22Rv1 (cell line): ENCODE results near the gene C3orf33.

Experiments
- H3K27ac ChIP-seq: fragments of 450-650 bp; 2 replicates; pipeline ENCODE4 v1.5.1; 2017
- ZFX ChIP-seq: fragments of 450-650 bp; IDR thresholded peaks from 2 replicates; pipeline ENCODE4 v1.6.1; 2017; ENCODE audit warnings: antibody characterized with exemption, borderline replicate concordance
- TF ChIP-seq, protein P1 (sequence below): fragments of 450-650 bp; IDR thresholded peaks from 2 replicates; pipeline ENCODE4 v1.5.1; 2017; ENCODE audit warnings: mild to moderate bottlenecking

Gene C3orf33

DNA sequence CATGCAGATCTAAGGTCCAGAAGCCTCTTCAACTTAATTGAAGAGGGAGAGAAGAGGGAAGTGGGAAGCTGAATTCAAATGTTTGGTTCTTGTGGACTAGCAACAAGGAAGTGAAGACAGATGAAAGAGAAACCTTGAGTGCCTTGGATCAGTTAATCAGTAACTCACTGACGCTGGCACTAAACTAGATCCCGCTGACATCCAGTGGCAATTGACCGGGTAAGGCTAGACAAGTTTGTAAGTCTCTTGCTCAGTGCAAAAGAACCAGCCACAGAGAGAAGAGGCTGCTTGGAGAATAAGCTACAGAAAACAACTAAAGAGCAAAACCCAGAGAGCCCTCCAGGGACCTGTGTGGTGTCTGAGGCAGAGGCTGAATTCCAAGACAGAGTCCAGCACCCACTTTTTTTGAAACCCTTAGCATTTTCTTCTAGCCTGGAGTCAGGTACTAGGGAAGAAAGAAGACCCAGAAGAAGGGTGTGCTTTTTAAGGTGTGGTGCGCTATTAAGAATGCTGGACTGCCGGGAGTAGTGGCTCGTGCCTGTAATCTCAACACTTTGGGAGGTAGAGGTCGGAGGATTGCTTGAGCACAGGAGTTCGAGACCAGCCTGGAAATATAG lies 68.1 kb downstream of the C3orf33 start:
- TF ChIP-seq ZFX = no peak
- TF ChIP-seq, protein P1, sequence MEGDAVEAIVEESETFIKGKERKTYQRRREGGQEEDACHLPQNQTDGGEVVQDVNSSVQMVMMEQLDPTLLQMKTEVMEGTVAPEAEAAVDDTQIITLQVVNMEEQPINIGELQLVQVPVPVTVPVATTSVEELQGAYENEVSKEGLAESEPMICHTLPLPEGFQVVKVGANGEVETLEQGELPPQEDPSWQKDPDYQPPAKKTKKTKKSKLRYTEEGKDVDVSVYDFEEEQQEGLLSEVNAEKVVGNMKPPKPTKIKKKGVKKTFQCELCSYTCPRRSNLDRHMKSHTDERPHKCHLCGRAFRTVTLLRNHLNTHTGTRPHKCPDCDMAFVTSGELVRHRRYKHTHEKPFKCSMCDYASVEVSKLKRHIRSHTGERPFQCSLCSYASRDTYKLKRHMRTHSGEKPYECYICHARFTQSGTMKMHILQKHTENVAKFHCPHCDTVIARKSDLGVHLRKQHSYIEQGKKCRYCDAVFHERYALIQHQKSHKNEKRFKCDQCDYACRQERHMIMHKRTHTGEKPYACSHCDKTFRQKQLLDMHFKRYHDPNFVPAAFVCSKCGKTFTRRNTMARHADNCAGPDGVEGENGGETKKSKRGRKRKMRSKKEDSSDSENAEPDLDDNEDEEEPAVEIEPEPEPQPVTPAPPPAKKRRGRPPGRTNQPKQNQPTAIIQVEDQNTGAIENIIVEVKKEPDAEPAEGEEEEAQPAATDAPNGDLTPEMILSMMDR = no peak
- peak overlapping the region; percentile 95 for H3K27ac ChIP-seq

DNA sequence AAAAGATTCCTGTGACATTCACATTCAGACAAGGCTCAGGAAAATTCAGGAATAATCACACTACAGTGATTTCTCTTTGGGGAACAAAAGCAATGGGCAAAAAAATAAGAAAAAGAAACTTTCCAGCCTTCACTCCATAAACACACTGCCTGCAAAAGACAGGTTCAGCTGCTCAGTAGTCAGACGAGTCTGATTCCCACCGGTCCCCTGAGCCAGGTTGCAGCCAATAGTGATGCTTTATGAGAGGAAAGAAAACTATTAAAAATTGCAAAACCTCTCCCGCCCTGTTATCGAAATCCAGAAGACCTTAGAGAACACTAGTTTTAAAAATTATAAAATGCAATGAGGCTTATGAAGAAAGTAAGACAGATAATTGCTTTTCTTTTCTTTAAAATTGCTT lies 69.7 kb downstream of the C3orf33 start:
- H3K27ac ChIP-seq = peak overlapping the region; percentile 95; the same call in 1 of the 2 replicates
- no peak for TF ChIP-seq ZFX

DNA sequence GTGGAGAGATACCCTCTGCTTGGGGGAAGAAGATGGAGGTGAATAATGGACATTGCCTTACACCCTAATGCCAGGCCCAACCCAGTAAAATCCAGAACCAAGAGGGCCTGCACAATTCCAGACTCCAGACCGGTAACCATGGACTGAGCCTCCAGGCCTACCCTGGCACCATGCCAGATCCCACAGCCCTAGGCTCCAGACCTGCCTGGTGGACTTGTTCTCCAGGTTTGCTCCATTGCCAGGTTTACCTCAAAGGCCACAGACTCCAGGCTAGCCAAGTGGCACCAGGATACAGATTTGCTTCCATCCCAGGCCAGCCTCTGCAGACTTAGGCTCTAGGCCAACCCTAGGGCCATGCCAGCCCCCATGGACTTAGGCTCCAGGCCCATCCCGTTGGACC lies 75.2 kb downstream of the C3orf33 start:
- H3K27ac ChIP-seq = peak overlapping the region; percentile 61
- TF ChIP-seq, protein P1 = no peak
- TF ChIP-seq ZFX = no peak

DNA sequence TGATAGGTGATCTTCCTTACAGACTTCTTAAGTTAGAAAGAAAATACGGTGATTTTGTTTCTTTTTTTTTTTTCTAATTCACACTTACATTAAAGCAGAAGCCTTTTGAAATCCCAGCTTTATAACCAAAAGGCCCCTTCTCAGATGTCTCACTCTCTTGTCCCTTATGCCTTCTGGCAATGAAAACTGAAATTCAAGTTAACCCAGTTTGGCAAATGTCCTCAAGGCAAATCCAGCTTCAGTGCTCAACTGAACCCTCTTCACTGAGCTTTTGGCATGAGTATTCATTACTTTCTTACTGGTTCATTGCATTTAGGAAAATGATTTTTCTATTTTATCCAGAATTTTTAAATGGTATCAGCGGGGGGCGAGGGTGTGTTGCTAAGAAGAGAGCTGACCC lies 78.2 kb downstream of the C3orf33 start:
- TF ChIP-seq, protein P1 = no peak
- no peak for TF ChIP-seq ZFX
- peak overlapping the region; percentile 40 for H3K27ac ChIP-seq

DNA sequence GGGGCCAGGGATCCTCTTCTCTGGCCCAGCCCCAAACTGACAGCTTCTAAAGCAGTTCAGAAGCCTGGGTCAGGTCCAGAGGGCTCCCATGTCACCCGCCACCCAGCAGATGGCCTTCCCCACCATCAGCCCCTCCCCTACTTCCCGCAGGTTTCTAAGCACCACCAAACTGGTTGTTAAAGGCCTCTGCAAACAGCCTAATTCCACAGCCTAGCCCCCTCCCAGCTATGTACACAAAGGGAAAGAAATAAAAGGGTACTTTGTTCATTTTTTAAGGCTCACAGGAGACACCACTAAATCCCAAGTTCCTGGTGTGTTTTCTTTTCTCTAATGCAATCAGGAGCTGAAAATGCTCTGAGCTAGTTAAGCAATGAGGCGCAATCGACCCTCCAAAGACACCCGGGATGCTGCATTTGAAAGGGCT lies 91.8 kb downstream of the C3orf33 start:
- TF ChIP-seq ZFX = no peak
- TF ChIP-seq, protein P1 = no peak
- no peak overlapping the region for H3K27ac ChIP-seq
